ENCODE results near the gene OTUD4. TPM values are rescaled to one million over a fixed set of nuclear protein-coding genes. Genes with fewer than 3 reads are reported as not detected.

OTUD4 gene
- total and polyA plus RNA-seq, 2 donors (not counting 3 experiments of a cell fraction or from before 2014, with no cell fraction given), result 12.6 to 40.9 TPM

GRCh38 chr4:145125396-145125795 lies 55.0 kb downstream of the OTUD4 start:
- CTCF ChIA-PET, result no interaction called here
- no peak for FAIRE-seq

More at GRCh38 chr4:145125396-145125795, 55.0 kb downstream of the OTUD4 start:
- no peaks in the 10 kb centered on the region for H3K4me1 ChIP-seq (ENCODE audit: control insufficient read depth, extremely low read depth, insufficient read depth, low read length)
- H2AFZ ChIP-seq (ENCODE audit: low read depth, low read length), result no peak overlapping the region
- no peak overlapping the region for H3K4me3 ChIP-seq (replicated peaks in 1 of 3; ENCODE audit: insufficient read depth in 1 of 3, low read depth in 1 of 3, low read length in 3 of 3)
- DNase-seq (ENCODE audit: low read depth, low spot score), result no peak
- no peak overlapping the region for H3K27ac ChIP-seq (ENCODE audit: insufficient read depth, low read depth, low read length)
- no peaks in the 10 kb centered on the region for H3K9me3 ChIP-seq (replicated peaks; ENCODE audit: control insufficient read depth, insufficient read depth, low read length)
- no peaks in the 10 kb centered on the region for H3K9me1 ChIP-seq (replicated peaks; ENCODE audit: control insufficient read depth, extremely low read depth, insufficient read depth, low read length)
- no peaks in the 10 kb centered on the region for H3K27me3 ChIP-seq (ENCODE audit: control insufficient read depth in 2 of 2, insufficient read depth in 2 of 2, low read length in 2 of 2)
- no peaks in the 10 kb centered on the region for H4K20me1 ChIP-seq (replicated peaks; ENCODE audit: control insufficient read depth, extremely low read depth, insufficient read depth, low read length)
- TF ChIP-seq POLR2AphosphoS5 (IDR thresholded peaks at IDR 0.05; ENCODE audit: insufficient read depth, low read depth, low read length) (no peak), FOS (IDR thresholded peaks at IDR 0.05; ENCODE audit: borderline replicate concordance, insufficient read depth, low read length) (no peak), JUN (IDR thresholded peaks at IDR 0.05; ENCODE audit: borderline replicate concordance, insufficient read depth, insufficient read length, low read depth) (no peak), CTCF (IDR thresholded peaks at IDR 0.05; ENCODE audit: extremely low read depth in 1 of 2, insufficient read depth in 1 of 2, low read depth in 1 of 2, low read length in 2 of 2) (no peak), GATA2 (IDR thresholded peaks at IDR 0.05; ENCODE audit: insufficient read depth, insufficient read length, low read depth, low read length) (no peak), MYC (IDR thresholded peaks at IDR 0.05; ENCODE audit: low read depth, low read length) (no peak), MAX (IDR thresholded peaks at IDR 0.05; ENCODE audit: insufficient read depth, insufficient read length) (no peak), EZH2 (IDR thresholded peaks at IDR 0.05; ENCODE audit: borderline replicate concordance, low read depth, low read length, severe bottlenecking) (no peak), POLR2A (IDR thresholded peaks at IDR 0.05; ENCODE audit: low read depth, low read length) (no peak)
- H3K36me3 ChIP-seq (ENCODE audit: control insufficient read depth in 2 of 2, extremely low read depth in 1 of 2, insufficient read depth in 2 of 2, low read length in 2 of 2), result peaks cover 4 to 34% of the 10 kb centered on the region in 2 experiments
- H3K4me2 ChIP-seq (ENCODE audit: insufficient read depth, low read length), result no peak overlapping the region
- POLR2A ChIA-PET, result no interaction called here
- intact Hi-C loops (cut with micrococcal nuclease), result no loop called here
- dilution Hi-C loops (cut with MboI; ENCODE audit: extremely low pct_ligation_motif_present, low sequenced_read_pairs), result no loop called here
- no TSS peak for BruUV-seq (replicated peaks)
- H3K9ac ChIP-seq (replicated peaks; ENCODE audit: extremely low read depth, insufficient read depth, low read length), result no peak overlapping the region
- peaks cover 2% of the 10 kb centered on the region for H3K79me2 ChIP-seq (ENCODE audit: control insufficient read depth, insufficient read depth, low read length)

Measured in endothelial cell of umbilical vein (primary cell).